GM12874 (cell line): ENCODE measurements around the gene ZCWPW2.

ENCODE experiments used
- TF ChIP-seq, protein P1 (sequence below): IDR thresholded peaks from 2 replicates; pipeline ENCODE4 v1.5.1; 2011; ENCODE audit warnings: low read depth, mild to moderate bottlenecking, control low read depth, low read length, moderate library complexity; ENCODE audit not compliant: insufficient read depth

Gene ZCWPW2

DNA sequence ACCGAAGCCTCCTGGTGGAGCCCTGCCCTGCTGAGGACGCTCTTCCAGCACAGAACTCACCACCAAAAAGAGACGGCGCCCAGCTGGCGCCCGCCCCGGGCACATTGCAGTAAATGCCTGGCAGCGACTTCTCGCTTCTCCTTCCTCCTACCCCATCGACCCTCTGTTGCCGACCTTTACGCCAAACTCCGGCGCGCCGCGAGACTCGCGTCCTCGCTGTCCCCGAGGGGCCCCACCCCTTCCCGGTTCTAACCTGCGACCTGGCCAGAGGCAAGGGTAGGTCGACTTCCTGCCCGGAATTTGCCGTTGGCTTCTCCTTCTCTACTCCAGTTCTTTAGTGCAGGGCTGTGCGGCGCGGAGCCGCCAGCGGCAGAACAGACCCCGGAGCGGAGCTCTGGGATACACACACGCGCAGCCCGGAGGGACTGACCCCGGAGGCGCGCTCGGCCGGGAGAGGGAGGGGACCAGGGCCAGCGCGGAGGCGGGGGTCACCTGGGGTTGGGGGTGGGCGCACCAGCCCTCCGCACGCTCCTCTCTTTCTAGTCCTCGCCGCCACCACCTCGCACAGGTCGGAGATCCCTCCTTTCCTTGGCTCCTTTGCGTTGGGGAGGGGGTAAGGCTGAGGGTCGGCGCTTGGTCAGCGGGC, 226.7 kb downstream of the ZCWPW2 start:
- TF ChIP-seq, protein P1, sequence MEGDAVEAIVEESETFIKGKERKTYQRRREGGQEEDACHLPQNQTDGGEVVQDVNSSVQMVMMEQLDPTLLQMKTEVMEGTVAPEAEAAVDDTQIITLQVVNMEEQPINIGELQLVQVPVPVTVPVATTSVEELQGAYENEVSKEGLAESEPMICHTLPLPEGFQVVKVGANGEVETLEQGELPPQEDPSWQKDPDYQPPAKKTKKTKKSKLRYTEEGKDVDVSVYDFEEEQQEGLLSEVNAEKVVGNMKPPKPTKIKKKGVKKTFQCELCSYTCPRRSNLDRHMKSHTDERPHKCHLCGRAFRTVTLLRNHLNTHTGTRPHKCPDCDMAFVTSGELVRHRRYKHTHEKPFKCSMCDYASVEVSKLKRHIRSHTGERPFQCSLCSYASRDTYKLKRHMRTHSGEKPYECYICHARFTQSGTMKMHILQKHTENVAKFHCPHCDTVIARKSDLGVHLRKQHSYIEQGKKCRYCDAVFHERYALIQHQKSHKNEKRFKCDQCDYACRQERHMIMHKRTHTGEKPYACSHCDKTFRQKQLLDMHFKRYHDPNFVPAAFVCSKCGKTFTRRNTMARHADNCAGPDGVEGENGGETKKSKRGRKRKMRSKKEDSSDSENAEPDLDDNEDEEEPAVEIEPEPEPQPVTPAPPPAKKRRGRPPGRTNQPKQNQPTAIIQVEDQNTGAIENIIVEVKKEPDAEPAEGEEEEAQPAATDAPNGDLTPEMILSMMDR, result no peak
